Activated CD8-positive, alpha-beta memory T cell treated with anti-CD3 and anti-CD28 coated beads, Interleukin-2, amount 50 U/mL, for 1 hour (primary cell): ENCODE results near the gene DAG1.

Source experiments
- DNase-seq: peaks from one replicate; pipeline ENCODE4 v3.0.0-alpha.2; 2020; ENCODE audit errors: extremely low read depth

The DAG1 gene

DNA sequence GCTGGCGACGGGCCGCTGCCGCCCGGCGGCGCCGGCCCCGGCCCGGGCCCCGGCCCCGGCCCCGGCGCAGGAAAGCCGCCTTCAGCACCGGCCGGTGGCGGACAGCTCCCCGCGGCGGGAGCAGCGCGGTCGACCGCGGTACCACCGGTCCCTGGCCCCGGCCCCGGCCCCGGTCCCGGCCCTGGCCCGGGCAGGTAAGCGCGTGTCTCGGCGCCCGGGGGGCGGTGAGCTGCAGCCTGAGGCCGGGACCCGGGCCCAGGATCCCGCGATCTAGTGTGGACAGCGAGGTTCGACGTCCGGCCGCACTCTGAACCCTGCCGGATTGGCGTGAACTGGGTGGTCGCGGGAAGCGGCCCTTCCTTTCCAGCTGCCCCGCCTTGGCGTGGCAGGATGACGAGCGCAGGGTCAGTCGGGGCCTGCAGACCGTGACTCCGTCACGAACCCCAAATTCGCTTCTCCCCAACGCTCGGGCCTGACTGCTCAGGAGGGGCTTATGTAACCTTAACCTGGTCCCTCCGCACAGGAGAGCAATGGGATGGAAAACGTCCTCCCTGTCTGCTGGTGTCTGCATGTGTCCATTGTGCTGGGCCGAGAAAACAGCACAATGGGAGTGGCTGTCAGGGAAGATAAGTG lies 84.7 kb downstream of the DAG1 start:
- DNase-seq: no peak

DNA sequence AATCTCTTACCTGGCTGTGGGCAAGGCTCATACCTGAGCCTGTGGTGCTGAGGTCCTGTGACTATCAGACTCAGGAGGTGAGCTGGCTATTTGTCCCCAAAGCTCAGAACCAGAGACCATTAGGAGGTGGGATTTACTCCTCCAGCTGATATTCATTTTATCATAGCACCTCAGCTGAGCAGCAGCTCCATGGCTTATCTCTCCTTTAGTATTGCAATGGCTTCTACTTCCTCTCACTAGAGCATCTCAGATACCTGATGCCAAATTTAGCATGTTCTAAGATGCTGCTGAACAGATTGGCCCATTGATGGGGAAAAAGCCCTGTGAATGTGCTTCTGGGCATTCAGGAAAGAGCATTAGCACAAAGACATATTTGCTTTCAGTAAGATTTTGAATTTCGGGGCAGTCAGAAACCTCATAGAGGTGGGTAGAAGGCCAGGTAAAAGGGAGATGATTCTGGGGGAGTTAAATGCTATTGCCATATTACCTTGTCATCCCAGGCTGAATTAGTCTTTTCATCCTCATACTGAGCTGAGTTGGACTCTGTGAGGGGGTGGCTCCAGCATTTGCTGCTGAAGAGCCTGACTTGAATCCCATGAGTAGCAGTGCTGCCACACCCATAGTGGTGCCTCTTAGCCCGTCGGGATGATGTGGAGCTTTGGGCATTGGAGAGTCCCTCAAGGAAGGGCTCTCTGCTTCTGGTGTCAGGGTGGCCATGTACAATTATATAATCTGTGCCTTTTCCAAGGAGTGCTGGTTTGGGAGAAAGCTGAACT lies 86.6 kb downstream of the DAG1 start:
- DNase-seq: no peak

DNA sequence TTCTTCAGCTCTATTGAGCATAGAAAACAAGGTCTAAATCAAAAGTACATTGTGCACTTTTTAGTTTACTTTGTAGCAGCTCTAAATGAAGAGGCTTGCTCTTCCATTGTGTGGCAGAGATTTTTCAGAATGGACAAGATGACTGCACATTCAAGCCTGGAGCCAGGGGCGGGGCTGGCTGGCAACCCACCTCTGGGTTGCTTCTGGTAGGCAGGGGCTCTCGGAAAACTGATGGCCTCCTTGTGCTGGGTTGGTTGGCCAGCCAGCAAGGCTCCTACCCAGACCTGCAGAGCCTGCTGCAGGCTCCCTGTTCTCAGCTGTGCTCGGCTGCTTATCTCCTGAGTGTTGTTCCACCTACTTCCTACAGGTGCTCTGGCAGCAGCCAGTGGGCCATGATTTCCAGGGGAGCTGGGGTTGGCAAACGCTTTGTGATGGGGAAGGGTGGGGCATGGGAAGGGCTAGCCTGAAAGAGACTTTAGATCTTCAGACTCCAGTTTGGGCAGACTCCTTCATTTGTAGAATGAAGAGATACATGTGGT lies 93.0 kb downstream of the DAG1 start:
- no peak for DNase-seq

DNA sequence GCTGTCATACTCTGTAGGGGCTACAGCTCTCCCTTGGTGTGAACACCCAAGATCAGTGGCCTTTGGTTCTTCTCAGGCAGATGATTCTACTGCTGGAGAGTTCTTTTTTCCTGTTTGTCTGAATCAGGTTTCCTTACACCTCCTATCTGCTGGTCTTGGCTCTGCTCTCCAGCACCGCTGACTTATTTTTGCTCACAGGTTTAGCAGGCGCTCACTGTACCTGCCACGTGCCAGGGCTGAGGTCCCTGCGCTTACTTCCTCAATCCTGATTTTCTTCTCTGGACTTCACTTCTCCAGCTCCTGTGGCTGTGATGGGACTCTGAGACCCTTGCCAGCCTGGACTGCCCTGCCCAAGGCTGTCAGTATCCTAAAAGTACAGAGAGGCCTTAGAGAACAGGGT lies 93.7 kb downstream of the DAG1 start:
- DNase-seq: no peak

DNA sequence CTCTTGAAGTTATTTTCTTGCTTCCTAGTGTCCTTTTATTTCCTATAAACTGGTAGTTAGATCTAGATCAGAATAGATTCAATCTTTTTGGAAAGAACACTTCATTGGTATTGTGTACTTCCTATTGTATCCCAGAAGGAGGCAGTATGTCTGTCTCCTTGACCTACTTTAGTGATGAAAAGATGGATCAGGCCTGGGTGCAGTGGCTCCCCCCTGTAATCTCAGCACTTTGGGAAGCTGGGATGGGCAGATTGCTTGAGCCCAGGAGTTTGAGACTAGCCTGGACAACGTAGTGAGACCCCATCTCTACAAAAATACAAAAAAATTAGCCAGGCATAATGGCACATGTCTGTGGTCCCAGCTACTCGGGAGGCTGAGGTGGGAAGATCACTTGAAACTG lies 96.2 kb downstream of the DAG1 start:
- no peak for DNase-seq

DNA sequence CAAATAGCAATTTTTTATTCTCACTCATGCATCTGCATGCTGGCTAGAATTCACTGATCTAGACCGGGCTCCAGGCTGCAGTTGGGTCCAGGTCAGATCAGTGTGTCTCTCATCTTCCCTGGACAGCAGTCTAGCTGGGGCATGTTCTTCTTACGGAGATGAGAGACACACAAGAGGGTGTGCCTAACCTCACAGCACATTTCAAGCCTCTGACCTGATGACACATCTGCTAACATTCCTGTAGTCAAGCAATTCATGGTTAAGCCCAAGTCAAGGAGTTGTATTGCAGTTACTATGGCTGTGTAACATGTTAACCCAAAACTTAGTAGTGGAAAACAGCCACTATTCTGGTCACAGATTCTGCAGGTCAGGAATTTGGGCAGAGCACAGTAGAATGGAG lies 97.3 kb downstream of the DAG1 start:
- DNase-seq: no peak

DNA sequence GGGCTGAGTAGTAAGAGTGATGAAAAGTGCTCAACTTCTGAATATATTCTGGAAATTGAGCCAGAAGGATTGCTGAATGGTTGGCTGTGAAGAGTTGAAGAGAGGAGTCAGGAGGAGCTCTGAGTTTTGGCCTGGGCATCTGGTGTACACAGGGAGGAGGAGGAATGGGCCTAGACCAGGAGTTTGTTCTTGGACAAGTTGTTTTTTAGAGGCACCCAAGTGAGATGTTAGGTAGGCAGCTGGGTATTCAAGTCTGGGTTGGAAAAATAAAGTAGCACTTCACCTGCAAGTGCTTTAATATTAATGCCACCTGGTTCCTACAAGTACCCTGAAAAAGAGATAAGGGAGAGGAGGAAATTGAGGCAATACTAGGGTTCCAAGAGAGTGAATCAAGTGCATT lies 98.9 kb downstream of the DAG1 start:
- DNase-seq: no peak

DNA sequence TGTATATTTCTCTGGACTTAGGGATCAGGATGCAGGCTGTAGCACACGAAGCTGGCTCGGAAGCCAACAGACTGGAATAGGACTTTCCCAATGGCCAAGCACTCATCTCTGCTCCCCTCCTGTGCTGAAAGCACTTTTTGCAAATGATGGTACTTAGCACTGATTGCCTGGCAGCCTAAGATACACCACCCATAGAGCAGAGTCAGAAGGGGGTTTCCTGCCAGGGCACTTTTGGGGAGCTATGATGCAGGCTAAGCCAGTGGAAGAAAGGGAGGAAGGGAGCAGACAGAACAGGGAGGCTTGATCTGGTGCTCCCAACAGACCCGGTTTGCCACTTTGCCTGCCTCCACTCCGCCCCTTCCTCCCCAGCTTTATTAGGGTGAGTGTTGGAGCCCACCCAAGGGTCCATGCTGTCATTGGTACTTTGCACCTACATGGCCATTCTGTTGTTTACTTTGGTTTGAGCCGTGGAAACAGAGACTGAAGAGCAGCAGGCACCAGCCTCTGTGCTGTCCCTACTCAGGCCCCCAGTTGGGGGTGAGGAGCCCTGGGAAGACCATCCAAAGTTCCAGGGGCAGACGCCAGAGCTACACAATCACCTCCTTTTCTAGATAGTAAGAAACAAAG lies 100.1 kb downstream of the DAG1 start:
- no peak for DNase-seq

DNA sequence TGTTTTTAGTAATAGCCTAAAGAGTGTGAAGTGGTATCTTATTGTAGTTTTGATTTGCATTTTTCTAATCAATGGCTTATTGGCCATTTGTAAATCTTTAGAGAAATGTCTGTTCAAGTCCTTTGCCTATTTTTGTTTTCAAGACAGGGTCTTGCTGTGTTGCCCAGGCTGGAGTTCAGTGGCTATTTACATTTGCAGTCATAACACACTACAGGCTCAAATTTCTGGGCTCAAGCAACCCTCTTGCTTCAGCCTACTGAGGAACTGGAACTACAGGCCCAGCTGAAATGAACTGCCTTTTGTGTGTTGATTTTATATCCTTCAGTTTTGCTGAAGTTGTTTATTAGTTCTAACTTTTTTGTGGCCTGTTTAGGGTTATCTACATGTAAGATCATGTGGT lies 112.1 kb downstream of the DAG1 start:
- no peak for DNase-seq
